ENCODE measurements around the gene PSD. TPM values are rescaled to one million over a fixed set of nuclear protein-coding genes. Genes with fewer than 3 reads are reported as not detected.

PSD gene
- total and polyA plus RNA-seq, 2 donors from 2014 or later, result 1.2 to 2.2 TPM

DNA sequence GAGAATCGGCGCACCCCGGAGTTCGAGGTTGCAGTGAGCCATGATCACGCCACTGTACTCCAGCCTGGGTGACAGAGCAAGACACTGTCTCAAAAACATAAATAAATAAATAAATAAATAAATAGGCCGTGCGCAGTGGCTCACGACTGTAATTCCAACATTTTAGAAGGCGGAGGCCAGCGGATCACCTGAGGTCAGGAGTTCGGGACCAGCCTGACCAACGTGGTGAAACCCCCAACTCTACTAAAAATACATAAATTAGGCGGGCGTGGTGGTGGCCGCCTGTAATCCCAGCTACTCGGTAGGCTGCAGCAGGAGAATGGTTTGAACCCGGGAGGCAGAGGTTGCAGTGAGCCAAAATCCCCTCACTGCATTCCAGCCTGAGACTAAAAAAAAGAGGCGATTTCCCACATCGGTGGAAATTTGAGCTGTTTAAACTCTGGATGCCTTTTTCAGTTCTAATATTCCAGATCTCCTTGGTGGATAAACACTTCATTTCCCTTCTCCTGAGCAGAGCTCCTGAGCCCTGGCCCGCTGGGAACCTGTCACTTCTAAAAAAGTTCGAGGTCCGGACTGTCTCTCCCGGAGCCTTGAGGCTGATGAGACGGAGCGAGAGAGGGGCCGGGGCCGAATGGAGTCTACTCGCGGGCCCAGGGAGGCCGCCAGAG lies 25.0 kb downstream of the PSD start:
- H3K36me3 ChIP-seq (ENCODE audit: control insufficient read depth in 2 of 3, insufficient read depth in 3 of 3, low read length in 3 of 3), result peaks cover 0 to 5% (median 0%) of the 10 kb centered on the region in 3 donors
- H3K27ac ChIP-seq (ENCODE audit: low read depth in 2 of 2, low read length in 2 of 2), result peak overlapping the region; percentile 87 to 97
- no peaks in the 10 kb centered on the region for H3K9me3 ChIP-seq (ENCODE audit: control insufficient read depth in 2 of 3, insufficient read depth in 1 of 3, low read length in 3 of 3)
- no peaks in the 10 kb centered on the region for H3K27me3 ChIP-seq (ENCODE audit: control insufficient read depth, insufficient read depth, low read length)
- peak overlapping the region in 2 of 3 donors; percentile 54 to 75 for H3K4me3 ChIP-seq (ENCODE audit: low read length in 3 of 3)
- no peak for FAIRE-seq
- TF ChIP-seq, protein P1, sequence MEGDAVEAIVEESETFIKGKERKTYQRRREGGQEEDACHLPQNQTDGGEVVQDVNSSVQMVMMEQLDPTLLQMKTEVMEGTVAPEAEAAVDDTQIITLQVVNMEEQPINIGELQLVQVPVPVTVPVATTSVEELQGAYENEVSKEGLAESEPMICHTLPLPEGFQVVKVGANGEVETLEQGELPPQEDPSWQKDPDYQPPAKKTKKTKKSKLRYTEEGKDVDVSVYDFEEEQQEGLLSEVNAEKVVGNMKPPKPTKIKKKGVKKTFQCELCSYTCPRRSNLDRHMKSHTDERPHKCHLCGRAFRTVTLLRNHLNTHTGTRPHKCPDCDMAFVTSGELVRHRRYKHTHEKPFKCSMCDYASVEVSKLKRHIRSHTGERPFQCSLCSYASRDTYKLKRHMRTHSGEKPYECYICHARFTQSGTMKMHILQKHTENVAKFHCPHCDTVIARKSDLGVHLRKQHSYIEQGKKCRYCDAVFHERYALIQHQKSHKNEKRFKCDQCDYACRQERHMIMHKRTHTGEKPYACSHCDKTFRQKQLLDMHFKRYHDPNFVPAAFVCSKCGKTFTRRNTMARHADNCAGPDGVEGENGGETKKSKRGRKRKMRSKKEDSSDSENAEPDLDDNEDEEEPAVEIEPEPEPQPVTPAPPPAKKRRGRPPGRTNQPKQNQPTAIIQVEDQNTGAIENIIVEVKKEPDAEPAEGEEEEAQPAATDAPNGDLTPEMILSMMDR (IDR thresholded peaks at IDR 0.05; ENCODE audit: borderline replicate concordance, extremely low read depth, insufficient read depth), result peak; percentile 94
- peak overlapping the region; percentile 20 to 90 (median 68) for H3K9ac ChIP-seq (ENCODE audit: low read length in 3 of 3)
- intact Hi-C loops (cut with DNase I), result no loop called here
- peak in 1 of 5 donors; percentile 53 for DNase-seq
- peaks cover 0 to 16% (median 9%) of the 10 kb centered on the region in 3 donors for H3K4me1 ChIP-seq (ENCODE audit: control insufficient read depth in 2 of 3, insufficient read depth in 2 of 3, low read depth in 1 of 3, low read length in 3 of 3)

GRCh38 chr10:102392306-102392705 lies 26.3 kb downstream of the PSD start:
- no peak overlapping the region for H3K9ac ChIP-seq (ENCODE audit: low read length in 3 of 3)
- H3K27ac ChIP-seq (ENCODE audit: low read depth in 2 of 2, low read length in 2 of 2), result no peak overlapping the region
- intact Hi-C loops (cut with DNase I), result no loop called here
- H3K27me3 ChIP-seq (ENCODE audit: control insufficient read depth, insufficient read depth, low read length), result no peaks in the 10 kb centered on the region
- H3K36me3 ChIP-seq (ENCODE audit: control insufficient read depth in 2 of 3, insufficient read depth in 3 of 3, low read length in 3 of 3), result no peaks in the 10 kb centered on the region
- FAIRE-seq, result no peak
- no peaks in the 10 kb centered on the region for H3K9me3 ChIP-seq (ENCODE audit: control insufficient read depth in 2 of 3, insufficient read depth in 1 of 3, low read length in 3 of 3)
- TF ChIP-seq, protein P1 (IDR thresholded peaks at IDR 0.05; ENCODE audit: borderline replicate concordance, extremely low read depth, insufficient read depth), result no peak
- no peak for DNase-seq
- H3K4me3 ChIP-seq (ENCODE audit: low read length in 3 of 3), result no peak overlapping the region
- peaks cover 0 to 16% (median 9%) of the 10 kb centered on the region in 3 donors for H3K4me1 ChIP-seq (ENCODE audit: control insufficient read depth in 2 of 3, insufficient read depth in 2 of 3, low read depth in 1 of 3, low read length in 3 of 3)

- no peak overlapping the region for H3K27ac ChIP-seq (ENCODE audit: low read depth in 2 of 2, low read length in 2 of 2)
- no peaks in the 10 kb centered on the region for H3K36me3 ChIP-seq (ENCODE audit: control insufficient read depth in 2 of 3, insufficient read depth in 3 of 3, low read length in 3 of 3)
- H3K9me3 ChIP-seq (ENCODE audit: control insufficient read depth in 2 of 3, insufficient read depth in 1 of 3, low read length in 3 of 3), result no peaks in the 10 kb centered on the region
- H3K4me1 ChIP-seq (ENCODE audit: control insufficient read depth in 2 of 3, insufficient read depth in 2 of 3, low read depth in 1 of 3, low read length in 3 of 3), result peaks cover 0 to 9% (median 0%) of the 10 kb centered on the region in 3 donors
- no peak overlapping the region for H3K9ac ChIP-seq (ENCODE audit: low read length in 3 of 3)
- FAIRE-seq (no peak), DNase-seq (no peak)
- TF ChIP-seq, protein P1 (IDR thresholded peaks at IDR 0.05; ENCODE audit: borderline replicate concordance, extremely low read depth, insufficient read depth), result no peak
- H3K27me3 ChIP-seq (ENCODE audit: control insufficient read depth, insufficient read depth, low read length), result no peaks in the 10 kb centered on the region
- no peak overlapping the region for H3K4me3 ChIP-seq (ENCODE audit: low read length in 3 of 3)
- intact Hi-C loops (cut with DNase I), result no loop called here
These were observed 28.7 kb downstream of the PSD start for GRCh38 chr10:102389894-102390293.

Measured in kidney (tissue), 14 donors.